A549 (cell line): ENCODE data around the gene P3H1. TPM values are rescaled to one million over a fixed set of nuclear protein-coding genes. Genes with fewer than 3 reads are reported as not detected.

Experiments used
- ATAC-seq, 2 experiments: fragments of 200-7000 bp in 1 of 2; fragments of >200 bp in 1 of 2; cut with Nextera tagmentation in 1 of 2; cut with Tn5 transposase in 1 of 2; 3 replicates each; pipeline versions ENCODE4 v1.8.0 to v1.9.1; 2018 to 2020; ENCODE audit warnings: mild to moderate bottlenecking in 1 of 2, moderate library complexity in 1 of 2
- CTCF ChIA-PET: fragments of 300-600 bp; sonication (Branson Sonifier 250); formaldehyde crosslinking; extraction: SDS; loops from one replicate; lab custom pipeline; 2021; ENCODE audit warnings: antibody characterized with exemption, inconsistent platforms; lab: Yijun Ruan, JAX
- POLR2A ChIA-PET: fragments of 350-600 bp; formaldehyde crosslinking; extraction: SDS; loops from one replicate; lab custom pipeline; 2021; ENCODE audit warnings: antibody characterized with exemption, inconsistent platforms; lab: Yijun Ruan, JAX
- DNase-seq, 2 experiments: peaks; one replicate each; pipeline versions ENCODE4 v3.0.0 to v3.0.0-alpha.2; 2011 to 2016; ENCODE audit warnings: low read depth in 1 of 2, low spot score in 1 of 2
- FAIRE-seq: peaks from 2 replicates; lab custom pipeline; 2011; peaks lifted over from hg19 to GRCh38; lab: Jason Lieb, UNC
- H3K27ac ChIP-seq, 2 experiments: fragments of >200 bp; sonication (Bioruptor Twin); formaldehyde crosslinking; 3 replicates each; pipeline ENCODE4 v1.5.1; 2016 to 2017
- H3K4me1 ChIP-seq: fragments of >200 bp; sonication (Bioruptor Twin); formaldehyde crosslinking; 3 replicates; pipeline ENCODE4 v1.6.1; 2016
- H3K4me2 ChIP-seq: fragments of >200 bp; sonication (Bioruptor Twin); formaldehyde crosslinking; 3 replicates; pipeline ENCODE4 v1.6.1; 2016
- H3K4me3 ChIP-seq: fragments of >200 bp; sonication (Bioruptor Twin); formaldehyde crosslinking; 3 replicates; pipeline ENCODE4 v1.5.1; 2016
- H3K9me3 ChIP-seq: fragments of >200 bp; sonication (Bioruptor Twin); formaldehyde crosslinking; 3 replicates; pipeline ENCODE4 v1.6.1; 2016
- BHLHE40 ChIP-seq: IDR thresholded peaks from 2 replicates; pipeline ENCODE4 v1.6.1; 2012; ENCODE audit warnings: low read depth, low read length, inconsistent platforms
- CBX2 ChIP-seq: fragments of 200-600 bp; sonication (generic); IDR thresholded peaks from 2 replicates; pipeline ENCODE4 v1.6.1; 2016; ENCODE audit warnings: low read depth, mild to moderate bottlenecking, borderline replicate concordance
- CEBPB ChIP-seq, 2 experiments: fragments of >200 bp in 1 of 2; sonication (Bioruptor Twin) in 1 of 2; formaldehyde crosslinking in 1 of 2; IDR thresholded peaks; 2 replicates each; pipeline ENCODE4 v1.6.1; 2012 to 2016
- EP300 ChIP-seq, 2 experiments: fragments of >200 bp; sonication (Bioruptor Twin); formaldehyde crosslinking; IDR thresholded peaks; 2 replicates in 1 of 2; 3 replicates in 1 of 2; pipeline ENCODE4 v1.6.1; 2016 to 2017
- FOSL2 ChIP-seq, 2 experiments: fragments of 450-650 bp in 1 of 2; fragments of >200 bp in 1 of 2; sonication (Bioruptor Twin) in 1 of 2; formaldehyde crosslinking; IDR thresholded peaks; 2 replicates each; pipeline versions ENCODE4 v1.5.0 to v1.6.1; 2016 to 2020; ENCODE audit warnings: mild to moderate bottlenecking in 1 of 2, moderate library complexity in 1 of 2
- HDAC2 ChIP-seq: fragments of 200-600 bp; sonication (generic); IDR thresholded peaks from 2 replicates; pipeline ENCODE4 v1.6.1; 2016
- HOXA7 ChIP-seq: fragments of 250-450 bp; sonication (Bioruptor Pico); IDR thresholded peaks from 2 replicates; pipeline ENCODE4 v1.5.0; 2020; ENCODE audit warnings: mild to moderate bottlenecking, moderate library complexity
- JUNB ChIP-seq: fragments of >200 bp; sonication (Bioruptor Twin); formaldehyde crosslinking; IDR thresholded peaks from 2 replicates; pipeline ENCODE4 v1.6.1; 2016
- KDM1A ChIP-seq: fragments of 200-600 bp; sonication (generic); IDR thresholded peaks from 2 replicates; pipeline ENCODE4 v1.6.1; 2016; ENCODE audit warnings: low read depth, mild to moderate bottlenecking
- KDM5A ChIP-seq: fragments of 200-600 bp; sonication (generic); IDR thresholded peaks from 2 replicates; pipeline ENCODE4 v1.6.1; 2016; ENCODE audit warnings: antibody characterized with exemption, mild to moderate bottlenecking
- MAFK ChIP-seq: fragments of 450-650 bp; IDR thresholded peaks from 2 replicates; pipeline ENCODE4 v1.6.1; 2014; ENCODE audit not compliant: partially characterized antibody
- MAZ ChIP-seq: fragments of 150-350 bp; IDR thresholded peaks from 2 replicates; pipeline ENCODE4 v1.6.1; 2014; ENCODE audit warnings: antibody characterized with exemption, low read depth, low read length, borderline replicate concordance
- MYC ChIP-seq: IDR thresholded peaks from 2 replicates; pipeline ENCODE4 v1.6.1; 2012; ENCODE audit warnings: mild to moderate bottlenecking, inconsistent platforms, low read length, improper control_type of control experiment, borderline replicate concordance
- NFE2L2 ChIP-seq: fragments of 150-350 bp; conservative IDR thresholded peaks from 2 replicates; pipeline ENCODE4 v1.6.1; 2014; ENCODE audit warnings: low read length
- NPAS2 ChIP-seq: fragments of 250-450 bp; sonication (Bioruptor Pico); IDR thresholded peaks from 2 replicates; pipeline ENCODE4 v1.8.0; 2022; ENCODE audit warnings: mild to moderate bottlenecking, moderate library complexity, borderline replicate concordance
- PHF8 ChIP-seq: fragments of 200-600 bp; sonication (generic); IDR thresholded peaks from 2 replicates; pipeline ENCODE4 v1.6.1; 2016; ENCODE audit warnings: low read depth, mild to moderate bottlenecking, antibody characterized with exemption, moderate library complexity, borderline replicate concordance
- RARB ChIP-seq: fragments of 250-450 bp; sonication (Bioruptor Pico); IDR thresholded peaks from 2 replicates; pipeline ENCODE4 v1.8.0; 2021; ENCODE audit warnings: mild to moderate bottlenecking, moderate library complexity
- RCOR1 ChIP-seq: fragments of 150-350 bp; IDR thresholded peaks from 2 replicates; pipeline ENCODE4 v1.6.1; 2014; ENCODE audit warnings: antibody characterized with exemption, low read length, low read depth
- TP53 ChIP-seq: fragments of 250-450 bp; sonication (Bioruptor Pico); IDR thresholded peaks from 2 replicates; pipeline ENCODE4 v1.5.0; 2021; ENCODE audit warnings: mild to moderate bottlenecking, moderate library complexity
- ZC3H11A ChIP-seq: fragments of 450-650 bp; IDR thresholded peaks from 2 replicates; pipeline ENCODE4 v1.6.1; 2014; ENCODE audit warnings: antibody characterized with exemption, mild to moderate bottlenecking
- ZNF302 ChIP-seq: fragments of 250-450 bp; sonication (Bioruptor Pico); IDR thresholded peaks from 2 replicates; pipeline ENCODE4 v1.9.0; 2021; ENCODE audit warnings: inconsistent platforms, mild to moderate bottlenecking, moderate library complexity
- WGBS: methylation state at CpG from one replicate; pipeline ENCODE4 v1.1.6; 2017; ENCODE audit errors: missing lambda C conversion rate; 5-methylcytosine and 5-hydroxymethylcytosine counted together
- polyA plus RNA-seq, 4 experiments: library from polyadenylated mRNA; depleted of rRNA in 3 of 4; stranded (reverse); fragments of >200 nt; fragmentation: RNase III in 1 of 4; extraction: RNeasy Plus Mini Kit Qiagen cat#74134 plus additional on column Dnase treatment in 1 of 4; gene quantifications; 2 replicates in 3 of 4; 3 replicates in 1 of 4; pipeline ENCODE4 v1.2.3, GENCODE V29; 2011 to 2017
- TF ChIP-seq, protein P1 (sequence below): IDR thresholded peaks from 2 replicates; pipeline ENCODE4 v1.6.1; 2012
- TF ChIP-seq, protein P2 (sequence below): fragments of 250-450 bp; sonication (Bioruptor Pico); IDR thresholded peaks from 2 replicates; pipeline ENCODE4 v1.5.0; 2021; ENCODE audit warnings: mild to moderate bottlenecking, moderate library complexity, borderline replicate concordance
- TF ChIP-seq, protein P3 (sequence below): IDR thresholded peaks from 2 replicates; pipeline ENCODE4 v1.6.1; 2012
- TF ChIP-seq, protein P4 (sequence below): fragments of 200-600 bp; sonication (generic); IDR thresholded peaks from 2 replicates; pipeline ENCODE4 v1.6.1; 2016; ENCODE audit warnings: antibody characterized with exemption, mild to moderate bottlenecking, moderate library complexity
- TF ChIP-seq, protein P5 (sequence below): fragments of 450-650 bp; IDR thresholded peaks from 2 replicates; pipeline ENCODE4 v1.6.1; 2014; ENCODE audit warnings: antibody characterized with exemption

P3H1 gene
- polyA plus RNA-seq, 2 of the 4 experiments (the other 2 are of a cell fraction), result 27.3 to 30.3 TPM

DNA sequence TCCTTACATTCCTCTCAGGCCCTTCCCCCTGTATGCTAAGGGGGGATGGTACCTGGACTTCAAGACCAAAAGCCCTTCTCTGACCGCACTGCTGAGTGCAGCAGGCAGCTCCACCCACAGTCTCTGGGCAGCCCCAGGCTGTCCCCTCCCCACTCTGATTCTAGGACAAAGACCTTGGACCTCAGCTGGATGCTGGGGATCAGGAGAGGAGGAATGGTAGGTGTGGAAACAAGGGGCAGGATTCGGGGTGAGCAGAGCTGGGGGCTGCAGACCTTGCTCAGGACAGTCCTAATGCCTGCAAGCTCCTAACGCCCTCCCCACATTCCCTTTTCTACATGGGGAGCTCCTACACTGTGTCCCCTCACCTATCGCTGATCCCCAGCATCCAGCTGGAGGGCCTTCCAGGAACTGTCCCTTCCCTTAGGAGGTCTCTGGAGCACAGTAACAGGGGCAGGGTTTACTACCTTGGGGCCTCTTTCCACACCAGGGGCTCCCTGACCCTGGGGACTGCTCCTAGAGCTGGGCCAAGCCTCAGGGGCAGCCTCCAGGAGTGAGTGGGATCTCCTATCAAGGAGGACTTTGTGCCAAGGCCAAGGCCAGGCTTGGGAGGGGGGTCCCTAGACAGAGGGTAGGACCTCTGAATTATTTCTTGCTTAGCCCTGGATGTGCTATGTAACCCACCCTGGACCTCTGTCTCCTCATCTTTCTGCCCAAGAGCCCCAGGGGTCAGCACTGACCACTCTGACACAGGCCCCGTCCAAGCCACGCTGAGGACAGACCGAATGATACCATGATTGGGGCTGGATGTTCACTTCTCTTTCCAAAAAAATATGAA, 32.4 kb downstream of the P3H1 start:
- no peaks in the 10 kb centered on the region for H3K9me3 ChIP-seq
- TF ChIP-seq FOSL2 (IDR thresholded peaks at IDR 0.05), result no peak
- TF ChIP-seq FOSL2 (CRISPR knock-in tag; IDR thresholded peaks at IDR 0.05), result no peak
- no peak for TF ChIP-seq MAZ
- no peak for TF ChIP-seq MAFK
- no peak for TF ChIP-seq ZC3H11A
- no peak for TF ChIP-seq MYC
- no peak for TF ChIP-seq NPAS2
- TF ChIP-seq RARB (CRISPR knock-in tag), result no peak
- TF ChIP-seq, protein P1, sequence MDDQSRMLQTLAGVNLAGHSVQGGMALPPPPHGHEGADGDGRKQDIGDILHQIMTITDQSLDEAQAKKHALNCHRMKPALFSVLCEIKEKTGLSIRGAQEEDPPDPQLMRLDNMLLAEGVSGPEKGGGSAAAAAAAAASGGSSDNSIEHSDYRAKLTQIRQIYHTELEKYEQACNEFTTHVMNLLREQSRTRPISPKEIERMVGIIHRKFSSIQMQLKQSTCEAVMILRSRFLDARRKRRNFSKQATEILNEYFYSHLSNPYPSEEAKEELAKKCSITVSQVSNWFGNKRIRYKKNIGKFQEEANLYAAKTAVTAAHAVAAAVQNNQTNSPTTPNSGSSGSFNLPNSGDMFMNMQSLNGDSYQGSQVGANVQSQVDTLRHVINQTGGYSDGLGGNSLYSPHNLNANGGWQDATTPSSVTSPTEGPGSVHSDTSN, result no peak
- TF ChIP-seq RCOR1, result no peak
- TF ChIP-seq KDM5A, result no peak
- TF ChIP-seq, protein P2, sequence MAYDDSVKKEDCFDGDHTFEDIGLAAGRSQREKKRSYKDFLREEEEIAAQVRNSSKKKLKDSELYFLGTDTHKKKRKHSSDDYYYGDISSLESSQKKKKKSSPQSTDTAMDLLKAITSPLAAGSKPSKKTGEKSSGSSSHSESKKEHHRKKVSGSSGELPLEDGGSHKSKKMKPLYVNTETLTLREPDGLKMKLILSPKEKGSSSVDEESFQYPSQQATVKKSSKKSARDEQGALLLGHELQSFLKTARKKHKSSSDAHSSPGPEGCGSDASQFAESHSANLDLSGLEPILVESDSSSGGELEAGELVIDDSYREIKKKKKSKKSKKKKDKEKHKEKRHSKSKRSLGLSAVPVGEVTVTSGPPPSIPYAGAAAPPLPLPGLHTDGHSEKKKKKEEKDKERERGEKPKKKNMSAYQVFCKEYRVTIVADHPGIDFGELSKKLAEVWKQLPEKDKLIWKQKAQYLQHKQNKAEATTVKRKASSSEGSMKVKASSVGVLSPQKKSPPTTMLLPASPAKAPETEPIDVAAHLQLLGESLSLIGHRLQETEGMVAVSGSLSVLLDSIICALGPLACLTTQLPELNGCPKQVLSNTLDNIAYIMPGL (CRISPR knock-in tag), result no peak
- TF ChIP-seq EP300 (IDR thresholded peaks at IDR 0.05), result no peak
- no peak for TF ChIP-seq CBX2
- FAIRE-seq (no peak), ATAC-seq (no peak), DNase-seq (no peak)
- POLR2A ChIA-PET, result interaction anchor here (1.0 kb wide), 1 partner anchor 52 kb away, joined by 3 read pairs; the partner anchor contains the start of gene YBX1
- H3K4me3 ChIP-seq, result no peak overlapping the region
- CTCF ChIA-PET, result interaction anchor here (1.3 kb wide), 1 partner anchor 12 kb away, joined by 3 read pairs; no protein-coding TSS in a partner anchor
- H3K4me2 ChIP-seq, result no peak overlapping the region
- no peak overlapping the region for H3K27ac ChIP-seq
- H3K4me1 ChIP-seq, result 0 out of 3 replicates have a peak, but pooled peaks cover 3% of the 10 kb centered on the region
- WGBS, result 77% methylated on average over 7 of the region's 7 CpGs

DNA sequence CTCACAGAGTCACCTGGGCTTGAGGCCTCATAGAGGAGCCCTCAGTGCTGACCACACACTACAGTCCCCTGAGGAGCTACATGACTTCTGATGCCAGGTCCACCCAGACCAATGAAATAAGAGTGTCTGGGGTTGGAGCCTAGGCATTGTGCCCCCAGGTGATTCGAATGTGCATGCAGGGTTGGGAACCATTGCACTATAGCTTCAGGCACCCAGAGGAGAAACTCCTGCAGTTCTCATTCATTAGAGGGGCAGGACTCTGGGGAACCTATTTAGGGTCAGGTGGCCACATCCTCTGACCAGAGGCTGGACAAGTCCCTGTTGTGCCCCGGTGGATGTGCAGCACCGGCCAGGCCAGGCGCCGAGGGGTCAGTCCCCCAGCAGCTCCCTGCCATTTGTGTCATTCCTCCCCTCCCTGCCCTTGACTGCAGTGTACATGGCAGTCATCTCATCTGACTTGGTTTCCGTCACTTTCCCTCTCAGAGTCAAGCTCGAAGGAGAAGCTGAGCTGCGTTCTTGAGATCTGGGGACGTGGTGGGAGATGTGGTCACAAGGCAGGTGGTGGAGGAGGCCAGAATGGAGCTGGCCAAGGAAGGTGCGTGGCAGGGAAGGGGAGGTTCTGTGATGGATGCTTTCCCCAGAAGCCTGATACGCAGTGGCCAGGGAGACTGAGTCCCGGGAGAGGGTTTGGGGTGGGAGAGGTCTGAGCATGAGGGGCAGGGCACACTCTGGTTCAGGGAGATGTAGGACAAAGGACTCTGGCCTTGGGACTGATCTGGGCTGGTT, 33.2 kb downstream of the P3H1 start:
- Histone ChIP-seq H3K4me1 (0 out of 3 replicates have a peak, but pooled peaks cover 3% of the 10 kb centered on the region), H3K27ac (no peak overlapping the region), H3K9me3 (no peaks in the 10 kb centered on the region), H3K4me3 (no peak overlapping the region), H3K4me2 (no peak overlapping the region)
- ChIA-PET CTCF (interaction anchor here (0.7 to 1.8 kb wide), 5 partner anchors 13 to 155 kb away, joined by 3 to 5 read pairs (median 3); no protein-coding TSS in a partner anchor), POLR2A (interaction anchor here (1.0 kb wide), 1 partner anchor 52 kb away, joined by 3 read pairs; the partner anchor contains the start of gene YBX1)
- no peak for FAIRE-seq
- no peak for ATAC-seq
- WGBS, result 80% methylated on average over 8 of the region's 12 CpGs
- no peak for DNase-seq
- TF ChIP-seq TP53 (no peak), CEBPB (IDR thresholded peaks at IDR 0.05) (no peak), HDAC2 (no peak), JUNB (no peak), HOXA7 (no peak), PHF8 (no peak), ZNF302 (CRISPR knock-in tag) (no peak), BHLHE40 (no peak), KDM1A (no peak), NFE2L2 (no peak)
- TF ChIP-seq, protein P3, sequence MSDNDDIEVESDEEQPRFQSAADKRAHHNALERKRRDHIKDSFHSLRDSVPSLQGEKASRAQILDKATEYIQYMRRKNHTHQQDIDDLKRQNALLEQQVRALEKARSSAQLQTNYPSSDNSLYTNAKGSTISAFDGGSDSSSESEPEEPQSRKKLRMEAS, result no peak
- TF ChIP-seq, protein P1, result no peak
- TF ChIP-seq, protein P4, sequence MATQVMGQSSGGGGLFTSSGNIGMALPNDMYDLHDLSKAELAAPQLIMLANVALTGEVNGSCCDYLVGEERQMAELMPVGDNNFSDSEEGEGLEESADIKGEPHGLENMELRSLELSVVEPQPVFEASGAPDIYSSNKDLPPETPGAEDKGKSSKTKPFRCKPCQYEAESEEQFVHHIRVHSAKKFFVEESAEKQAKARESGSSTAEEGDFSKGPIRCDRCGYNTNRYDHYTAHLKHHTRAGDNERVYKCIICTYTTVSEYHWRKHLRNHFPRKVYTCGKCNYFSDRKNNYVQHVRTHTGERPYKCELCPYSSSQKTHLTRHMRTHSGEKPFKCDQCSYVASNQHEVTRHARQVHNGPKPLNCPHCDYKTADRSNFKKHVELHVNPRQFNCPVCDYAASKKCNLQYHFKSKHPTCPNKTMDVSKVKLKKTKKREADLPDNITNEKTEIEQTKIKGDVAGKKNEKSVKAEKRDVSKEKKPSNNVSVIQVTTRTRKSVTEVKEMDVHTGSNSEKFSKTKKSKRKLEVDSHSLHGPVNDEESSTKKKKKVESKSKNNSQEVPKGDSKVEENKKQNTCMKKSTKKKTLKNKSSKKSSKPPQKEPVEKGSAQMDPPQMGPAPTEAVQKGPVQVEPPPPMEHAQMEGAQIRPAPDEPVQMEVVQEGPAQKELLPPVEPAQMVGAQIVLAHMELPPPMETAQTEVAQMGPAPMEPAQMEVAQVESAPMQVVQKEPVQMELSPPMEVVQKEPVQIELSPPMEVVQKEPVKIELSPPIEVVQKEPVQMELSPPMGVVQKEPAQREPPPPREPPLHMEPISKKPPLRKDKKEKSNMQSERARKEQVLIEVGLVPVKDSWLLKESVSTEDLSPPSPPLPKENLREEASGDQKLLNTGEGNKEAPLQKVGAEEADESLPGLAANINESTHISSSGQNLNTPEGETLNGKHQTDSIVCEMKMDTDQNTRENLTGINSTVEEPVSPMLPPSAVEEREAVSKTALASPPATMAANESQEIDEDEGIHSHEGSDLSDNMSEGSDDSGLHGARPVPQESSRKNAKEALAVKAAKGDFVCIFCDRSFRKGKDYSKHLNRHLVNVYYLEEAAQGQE, result no peak
- TF ChIP-seq, protein P5, sequence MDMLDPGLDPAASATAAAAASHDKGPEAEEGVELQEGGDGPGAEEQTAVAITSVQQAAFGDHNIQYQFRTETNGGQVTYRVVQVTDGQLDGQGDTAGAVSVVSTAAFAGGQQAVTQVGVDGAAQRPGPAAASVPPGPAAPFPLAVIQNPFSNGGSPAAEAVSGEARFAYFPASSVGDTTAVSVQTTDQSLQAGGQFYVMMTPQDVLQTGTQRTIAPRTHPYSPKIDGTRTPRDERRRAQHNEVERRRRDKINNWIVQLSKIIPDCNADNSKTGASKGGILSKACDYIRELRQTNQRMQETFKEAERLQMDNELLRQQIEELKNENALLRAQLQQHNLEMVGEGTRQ, result no peak
